COLO668 (cell line): Measurements from ENCODE around the gene EIF2B1.

Experiments
- DNase-seq: peaks from one replicate; lab custom pipeline; 2025; ENCODE audit not compliant: unreplicated experiment; lab: John Stamatoyannopoulos, UW

EIF2B1 gene

DNA sequence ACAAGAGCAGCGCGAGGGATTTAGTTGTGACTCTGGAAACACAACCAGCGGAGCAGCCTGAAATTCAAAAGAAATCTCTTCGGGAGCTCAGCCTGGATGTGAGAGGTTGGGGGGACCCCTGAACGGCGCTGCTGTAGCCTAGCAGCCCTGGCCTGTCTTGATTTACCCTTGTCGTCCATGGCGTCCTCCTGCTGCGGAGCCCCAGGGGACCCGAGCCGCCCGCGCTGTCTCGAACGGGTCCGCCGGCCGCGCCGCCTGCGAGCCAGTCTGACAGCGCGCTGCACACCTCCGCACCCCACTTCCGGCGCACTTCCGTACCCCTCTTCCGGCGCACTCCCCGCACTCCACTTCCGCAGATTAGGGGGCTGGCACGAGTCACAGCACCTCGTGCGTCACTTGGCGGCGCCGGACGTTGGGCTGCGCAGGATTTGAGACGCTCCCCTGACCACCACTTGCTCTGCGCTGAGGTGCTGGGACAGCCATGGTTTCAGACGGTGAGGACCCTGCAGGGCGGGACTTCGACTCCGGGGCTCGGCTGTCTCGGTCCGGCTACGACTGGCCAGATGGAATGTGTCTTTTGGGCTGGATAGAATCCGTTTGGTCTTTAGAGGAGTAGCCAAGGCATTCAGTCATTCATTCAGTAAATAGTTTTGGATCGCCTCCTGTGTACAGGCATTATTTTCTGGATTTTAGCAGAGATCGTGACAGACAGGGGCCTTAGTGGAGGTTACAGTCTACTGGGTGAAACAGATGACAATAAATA, at the start of gene EIF2B1, which contains the start of gene GTF2H3:
Gene EIF2B1, minus strand, starts transcription at position 308 of the 763 bp plus-strand sequence. Its CDS starts 129 bp downstream, at position 179.
Gene GTF2H3, plus strand, starts transcription at position 451 of the 763 bp plus-strand sequence. Its CDS starts 31 bp downstream, at position 482.
- peak; percentile 99 for DNase-seq

DNA sequence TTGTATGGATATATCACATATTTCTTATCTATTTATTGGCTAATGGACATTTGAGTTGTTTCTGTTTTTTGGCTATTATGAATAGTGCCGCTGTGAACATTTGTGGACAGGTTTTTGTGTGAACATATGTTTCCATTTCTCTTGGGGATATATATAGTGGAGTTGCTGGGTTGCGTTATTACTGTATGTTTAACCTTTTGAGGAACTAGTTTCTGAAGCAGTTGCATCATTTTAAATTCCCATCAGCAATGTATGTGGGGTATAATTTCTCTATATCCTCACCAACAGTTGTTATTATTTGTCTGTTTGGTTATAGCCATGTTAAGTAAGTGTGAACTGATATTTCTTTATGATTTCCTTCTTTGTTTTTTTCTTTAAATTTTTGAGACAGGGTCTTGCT, 48.1 kb upstream of the EIF2B1 start:
- no peak for DNase-seq

DNA sequence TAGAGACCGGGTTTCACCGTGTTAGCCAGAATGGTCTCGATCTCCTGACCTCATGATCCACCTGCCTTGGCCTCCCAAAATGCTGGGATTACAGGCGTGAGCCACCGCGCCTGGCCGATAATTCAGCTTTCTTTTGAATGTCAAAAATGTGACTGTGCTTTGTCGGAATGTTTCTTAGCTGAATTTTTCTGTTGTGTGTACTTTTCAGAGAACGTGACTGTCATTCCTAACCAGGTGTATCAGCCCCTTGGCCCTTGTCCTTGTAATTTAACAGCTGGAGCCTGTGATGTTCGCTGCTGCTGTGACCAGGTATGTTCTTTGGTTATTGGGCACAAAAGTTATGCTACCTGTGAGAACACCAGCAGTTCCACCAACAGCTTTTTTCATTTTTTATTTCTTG, 45.5 kb upstream of the EIF2B1 start:
- no peak for DNase-seq

- DNase-seq: no peak
These were observed 43.3 kb upstream of the EIF2B1 start for GRCh38 chr12:123676616-123677320.

- DNase-seq: no peak
These were observed 42.0 kb upstream of the EIF2B1 start for GRCh38 chr12:123675436-123675835.

DNA sequence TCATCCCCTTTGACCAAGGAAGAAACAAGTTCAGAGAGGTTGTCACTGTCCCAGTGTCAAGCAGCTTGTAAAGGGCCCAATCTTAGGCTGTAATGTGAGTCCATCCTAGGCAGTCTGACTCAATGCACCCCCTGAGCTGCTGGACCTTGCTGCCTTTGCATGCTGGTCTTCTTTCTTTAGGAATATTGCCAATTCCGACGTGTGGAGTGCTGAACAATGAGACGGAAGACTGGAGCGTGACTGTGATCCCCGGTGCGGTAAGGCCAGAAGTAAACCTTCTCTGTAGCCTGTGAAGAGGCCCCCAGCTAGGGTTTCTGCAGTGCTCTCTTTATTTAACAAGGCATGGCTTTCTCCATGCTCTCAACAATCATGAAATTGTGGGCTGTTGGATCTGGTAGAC, 38.4 kb upstream of the EIF2B1 start:
- no peak for DNase-seq

DNA sequence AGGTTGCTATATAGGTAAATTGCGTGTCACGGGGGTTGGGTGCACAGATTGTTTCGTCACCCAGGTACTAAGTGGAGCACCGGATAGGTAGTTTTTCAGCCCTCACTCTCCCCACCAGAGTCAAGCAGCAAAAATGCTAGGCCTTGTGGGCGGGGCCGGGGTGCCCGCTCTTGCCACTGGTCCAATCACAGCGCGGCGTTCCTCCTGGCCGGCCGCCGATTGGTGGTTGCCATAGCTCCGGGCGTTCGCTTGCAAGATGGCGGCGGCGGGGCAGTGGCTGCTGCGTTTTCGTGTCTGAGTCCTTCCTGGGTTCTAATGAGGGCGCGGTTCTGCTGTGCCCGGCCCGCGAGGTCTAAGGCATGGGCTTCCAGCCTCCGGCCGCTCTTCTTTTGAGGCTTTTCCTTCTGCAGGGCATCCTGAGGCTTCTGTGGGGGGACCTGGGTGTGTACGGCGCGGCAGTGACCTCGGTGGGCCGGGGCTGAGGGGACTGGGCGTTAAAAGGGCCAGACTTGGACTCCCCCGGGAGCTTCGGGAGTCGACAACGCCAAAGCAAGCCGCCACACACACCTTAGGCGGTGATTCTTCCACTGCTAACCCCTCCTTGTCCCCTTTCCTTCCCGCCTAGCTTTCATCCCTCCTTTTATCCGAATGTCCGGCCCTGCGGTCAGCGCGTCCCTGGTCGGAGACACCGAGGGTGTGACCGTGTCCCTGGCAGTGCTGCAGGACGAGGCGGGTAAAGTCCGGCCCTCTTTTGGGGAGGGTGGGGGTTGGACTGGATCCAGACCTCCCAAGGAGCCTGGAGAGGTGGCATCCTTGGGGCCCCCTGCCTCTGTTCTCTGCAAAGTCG, 37.6 kb upstream of the EIF2B1 start, which contains the start of gene TCTN2:
Gene TCTN2, plus strand, starts transcription at position 232 of the 847 bp plus-strand sequence. Its CDS starts 128 bp downstream, at position 360.
- peak; percentile 96 for DNase-seq

GRCh38 chr12:123667771-123668170, 34.3 kb upstream of the EIF2B1 start:
- no peak for DNase-seq

DNA sequence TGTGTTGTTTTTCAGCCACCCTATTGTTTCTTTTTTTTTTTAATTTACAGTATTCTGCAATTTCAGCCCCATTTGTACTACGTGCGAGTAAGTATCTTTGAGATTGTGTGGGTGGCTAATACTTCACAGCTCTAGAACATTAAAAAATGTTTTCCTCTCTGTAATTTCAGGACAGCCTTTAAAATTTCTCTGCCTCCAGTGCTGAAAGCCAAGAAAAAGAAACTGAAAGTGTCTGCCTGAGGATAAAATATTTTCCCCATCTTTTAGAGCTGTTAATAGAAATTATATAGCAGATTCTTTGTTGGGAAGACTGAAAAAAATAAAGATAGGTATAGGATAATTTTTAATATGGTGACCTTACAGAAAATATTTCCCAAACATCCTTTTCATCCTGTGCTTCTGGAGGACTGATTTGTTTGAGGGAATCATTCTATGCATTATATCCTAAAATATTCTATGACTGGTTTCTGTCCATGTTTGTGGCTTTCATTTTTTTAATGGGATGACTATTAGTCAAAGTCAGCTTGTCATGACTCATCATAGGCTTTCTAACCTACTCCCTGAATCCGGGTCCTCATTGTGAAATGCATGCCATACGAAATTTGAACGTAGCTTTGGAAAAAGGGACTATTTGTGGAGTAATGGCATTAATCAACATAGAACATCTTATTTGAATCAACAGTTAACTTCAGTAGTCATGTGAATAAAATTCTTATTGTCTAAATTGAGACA, 26.7 kb upstream of the EIF2B1 start:
- DNase-seq: no peak

DNA sequence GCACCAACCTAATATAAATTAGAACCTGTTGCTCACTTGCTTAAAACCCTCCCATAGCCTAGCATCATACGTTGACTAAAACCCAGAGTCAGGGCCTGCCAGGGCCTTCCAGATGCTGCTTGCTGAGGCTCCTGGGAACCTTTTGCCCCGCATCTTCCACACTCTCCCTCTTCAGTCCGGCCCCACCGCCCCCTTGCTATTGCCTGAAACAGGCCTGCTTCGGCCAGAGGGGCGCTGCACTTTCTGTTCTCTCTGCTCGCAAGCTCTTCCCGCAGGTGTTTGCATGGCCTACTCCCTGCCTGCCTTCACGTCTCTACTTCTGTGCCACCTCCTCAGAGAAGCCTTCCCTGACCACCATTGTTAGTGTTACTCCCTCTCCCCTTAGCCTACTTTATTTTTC, 23.7 kb upstream of the EIF2B1 start:
- no peak for DNase-seq

GRCh38 chr12:123656392-123656791, 22.9 kb upstream of the EIF2B1 start:
- no peak for DNase-seq

- no peak for DNase-seq
These were observed 21.9 kb upstream of the EIF2B1 start for GRCh38 chr12:123655420-123655819.

DNA sequence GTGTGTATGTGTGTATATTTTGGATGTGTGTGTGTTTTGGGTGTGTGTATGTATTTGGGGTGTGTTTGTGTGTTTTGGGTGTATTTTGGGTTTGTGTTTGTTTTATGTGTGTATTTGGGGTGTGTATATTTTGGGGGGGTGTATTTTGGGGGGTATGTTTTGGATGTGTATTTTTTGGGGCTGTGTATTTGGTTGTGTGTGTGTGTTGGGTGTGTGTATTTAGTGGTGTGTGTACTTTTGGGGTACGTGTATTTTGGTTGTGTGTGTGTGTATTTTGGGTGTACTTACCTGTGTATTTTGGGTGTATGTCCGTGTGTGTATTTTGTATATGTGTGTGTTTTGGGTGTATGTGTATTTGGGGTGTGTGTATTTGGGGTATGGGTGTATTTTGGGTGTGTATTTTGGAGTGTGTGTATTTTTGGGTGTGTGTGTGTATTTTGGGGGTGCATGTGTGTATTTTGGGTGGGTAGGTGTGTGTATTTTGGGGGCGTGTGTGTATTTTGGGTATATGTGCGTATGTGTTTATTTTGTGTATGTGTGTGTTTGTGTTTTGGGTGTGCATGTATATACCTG, 20.7 kb upstream of the EIF2B1 start:
- DNase-seq: no peak

DNA sequence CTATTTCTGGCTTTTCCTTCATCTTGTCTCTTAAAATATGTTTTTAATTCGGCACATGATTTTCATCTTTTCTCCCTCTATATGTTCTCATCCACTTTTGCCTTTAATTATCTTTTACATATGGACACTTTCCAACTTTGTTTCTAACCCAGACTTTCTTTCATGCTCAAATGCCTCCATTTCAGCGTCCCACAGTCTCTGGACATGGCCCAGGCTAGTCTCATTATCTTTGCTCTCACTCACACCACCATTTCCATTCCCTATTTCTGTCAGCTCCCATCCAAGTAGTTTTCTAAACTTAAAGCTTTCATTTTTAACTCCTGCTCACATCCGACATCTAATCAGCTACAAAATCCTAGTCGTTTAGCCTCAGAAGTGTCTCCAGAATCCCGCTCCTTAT, 14.9 kb upstream of the EIF2B1 start:
- no peak for DNase-seq

- DNase-seq: no peak
These were observed 12.4 kb upstream of the EIF2B1 start for GRCh38 chr12:123645878-123646277.

DNA sequence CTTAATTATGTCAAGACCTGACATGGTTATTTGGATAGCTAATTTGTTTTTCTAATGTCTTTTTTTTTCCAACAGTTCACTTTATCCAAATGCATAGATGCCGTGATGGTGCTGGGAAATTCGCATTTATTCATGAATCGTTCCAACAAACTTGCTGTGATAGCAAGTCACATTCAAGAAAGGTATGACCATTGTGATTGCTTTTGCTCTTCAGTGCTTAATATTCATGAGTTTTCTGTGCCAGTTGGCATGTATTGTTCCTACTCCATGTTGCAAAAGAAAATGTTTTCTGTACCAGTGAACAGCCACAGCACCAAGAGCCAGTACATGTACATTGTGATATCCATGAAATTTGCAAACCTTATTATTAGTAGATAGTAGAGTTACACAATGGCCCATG, 11.9 kb upstream of the EIF2B1 start:
- no peak for DNase-seq

DNA sequence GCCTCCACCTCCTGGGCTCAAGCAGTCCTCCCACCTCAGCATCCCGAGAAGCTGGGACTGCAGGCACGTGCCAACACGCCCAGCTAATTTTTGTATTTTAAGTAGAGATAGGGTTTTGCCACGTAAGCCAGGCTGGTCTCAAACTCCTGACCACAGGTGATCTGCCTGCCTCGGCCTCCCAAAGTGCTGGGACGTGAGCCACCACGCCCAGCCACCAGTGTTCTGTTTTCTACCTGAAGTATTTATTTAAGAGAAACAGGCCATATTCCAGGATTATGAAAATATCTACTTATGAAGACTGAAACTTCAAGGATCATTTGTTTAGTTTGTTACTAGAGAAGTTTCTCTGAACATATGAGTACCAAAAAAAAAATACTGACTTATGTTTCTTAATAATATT, 10.4 kb upstream of the EIF2B1 start:
- no peak for DNase-seq

- DNase-seq: peak; percentile 15
These were observed 666 bp upstream of the EIF2B1 start for GRCh38 chr12:123634142-123634561.

- DNase-seq: no peak
These were observed 11.6 kb downstream of the EIF2B1 start for GRCh38 chr12:123621619-123622530.
